H1 (cell line): ENCODE results near the gene CD59. TPM values are rescaled to one million over a fixed set of nuclear protein-coding genes. Genes with fewer than 3 reads are reported as not detected.

ENCODE experiments used
- CTCF ChIA-PET: fragments of 300-600 bp; sonication (Branson Sonifier 250); formaldehyde crosslinking; loops from one replicate; lab custom pipeline; 2021; ENCODE audit not compliant: partially characterized antibody; lab: Charles Lee
- POLR2A ChIA-PET: fragments of 300-600 bp; sonication (Branson Sonifier 250); formaldehyde crosslinking; loops from one replicate; lab custom pipeline; 2021; ENCODE audit warnings: inconsistent platforms; ENCODE audit not compliant: partially characterized antibody; lab: Charles Lee
- DNase-seq, 2 experiments: peaks; one replicate each; pipeline versions ENCODE4 v3.0.0 to v3.0.0-alpha.2; 2010 to 2022; ENCODE audit warnings: low spot score in 2 of 2, low read depth in 1 of 2, mixed read lengths in 1 of 2
- FAIRE-seq: peaks from 2 replicates; lab custom pipeline; 2011; peaks lifted over from hg19 to GRCh38; lab: Jason Lieb, UNC
- H2AFZ ChIP-seq: 2 replicates; pipeline ENCODE4 v1.8.1; 2012; ENCODE audit warnings: low read length, inconsistent platforms
- H2AK5ac ChIP-seq: 2 replicates; pipeline ENCODE4 v1.6.1; 2013; ENCODE audit warnings: low read depth, low read length
- H2BK120ac ChIP-seq: replicated peaks from 2 replicates; pipeline ENCODE3; 2013; ENCODE audit warnings: low read depth, low read length, inconsistent platforms
- H2BK12ac ChIP-seq: 2 replicates; pipeline ENCODE4 v1.6.1; 2013; ENCODE audit warnings: low read depth, low read length
- H2BK15ac ChIP-seq: 2 replicates; pipeline ENCODE4 v1.6.1; 2013; ENCODE audit warnings: low read length
- H2BK20ac ChIP-seq: 2 replicates; pipeline ENCODE4 v1.6.1; 2013; ENCODE audit warnings: low read length
- H2BK5ac ChIP-seq: 2 replicates; pipeline ENCODE4 v1.6.1; 2013; ENCODE audit warnings: low read depth, low read length
- H3K14ac ChIP-seq: 2 replicates; pipeline ENCODE4 v1.6.1; 2013; ENCODE audit warnings: inconsistent platforms; ENCODE audit not compliant: insufficient read length
- H3K18ac ChIP-seq: 2 replicates; pipeline ENCODE4 v1.6.1; 2013; ENCODE audit warnings: low read length; ENCODE audit errors: extremely low read depth
- H3K23ac ChIP-seq: 2 replicates; pipeline ENCODE4 v1.6.1; 2013; ENCODE audit warnings: inconsistent platforms; ENCODE audit not compliant: insufficient read length
- H3K23me2 ChIP-seq: 2 replicates; pipeline ENCODE4 v1.6.1; 2013; ENCODE audit warnings: low read depth, low read length
- H3K27ac ChIP-seq: 2 replicates; pipeline ENCODE4 v1.6.1; 2011; ENCODE audit warnings: low read depth, low read length, inconsistent platforms
- H3K27me3 ChIP-seq, 4 experiments: replicated peaks in 1 of 4; 1 replicate in 1 of 4; 2 replicates in 3 of 4; pipeline versions ENCODE4 v1.6.1 to v1.8.1; 2011 to 2013; ENCODE audit warnings: low read length in 3 of 4, mild to moderate bottlenecking in 3 of 4, inconsistent platforms in 2 of 4, mixed read lengths in 2 of 4, moderate library complexity in 1 of 4; ENCODE audit not compliant: control insufficient read depth in 3 of 4, insufficient read depth in 3 of 4; ENCODE audit errors: extremely low read depth in 1 of 4
- H3K36me3 ChIP-seq, 4 experiments: 2 replicates each; pipeline versions ENCODE4 v1.6.1 to v1.8.1; 2011 to 2013; ENCODE audit warnings: mild to moderate bottlenecking in 4 of 4, low read length in 3 of 4, moderate library complexity in 2 of 4, control low read depth in 1 of 4, inconsistent platforms in 1 of 4; ENCODE audit not compliant: insufficient read depth in 4 of 4, control insufficient read depth in 2 of 4
- H3K4ac ChIP-seq: replicated peaks from 2 replicates; pipeline ENCODE3; 2013; ENCODE audit warnings: low read length, low read depth, mixed read lengths, inconsistent platforms; ENCODE audit not compliant: insufficient read length
- H3K4me1 ChIP-seq, 4 experiments: replicated peaks in 1 of 4; 1 replicate in 1 of 4; 2 replicates in 3 of 4; pipeline versions ENCODE4 v1.6.1 to v1.8.1; 2011 to 2013; ENCODE audit warnings: low read length in 3 of 4, inconsistent platforms in 2 of 4, mixed read lengths in 1 of 4; ENCODE audit not compliant: insufficient read depth in 4 of 4, control insufficient read depth in 3 of 4
- H3K4me2 ChIP-seq, 2 experiments: 2 replicates each; pipeline versions ENCODE4 v1.6.1 to v1.8.1; 2011 to 2013; ENCODE audit warnings: low read depth in 2 of 2, low read length in 2 of 2, control low read depth in 1 of 2, inconsistent platforms in 1 of 2, mild to moderate bottlenecking in 1 of 2; ENCODE audit not compliant: insufficient read depth in 1 of 2
- H3K4me3 ChIP-seq, 4 experiments: fragments of 200-600, 300-600 bp in 1 of 4; sonication (generic), shearing (Covaris generic), sonication (Bioruptor Twin) in 1 of 4; 2 replicates each; pipeline versions ENCODE4 v1.5.1 to v1.8.1; 2011 to 2016; ENCODE audit warnings: low read length in 4 of 4, low read depth in 3 of 4, control low read depth in 2 of 4, inconsistent platforms in 2 of 4, mild to moderate bottlenecking in 2 of 4, mixed read lengths in 1 of 4, moderate library complexity in 1 of 4; ENCODE audit not compliant: insufficient read depth in 2 of 4; ENCODE audit errors: extremely low read depth in 1 of 4
- H3K56ac ChIP-seq: replicated peaks from 2 replicates; pipeline ENCODE3; 2013; ENCODE audit warnings: low read depth, mild to moderate bottlenecking, mixed read lengths, low read length, inconsistent platforms; ENCODE audit not compliant: insufficient read length
- H3K79me1 ChIP-seq: 2 replicates; pipeline ENCODE4 v1.6.1; 2013; ENCODE audit warnings: low read depth, low read length, control low read depth
- H3K79me2 ChIP-seq, 2 experiments: 2 replicates each; pipeline versions ENCODE4 v1.6.1 to v1.8.1; 2012 to 2013; ENCODE audit warnings: low read length in 2 of 2, mild to moderate bottlenecking in 2 of 2, inconsistent platforms in 1 of 2; ENCODE audit not compliant: insufficient read depth in 2 of 2, control insufficient read depth in 1 of 2
- H3K9ac ChIP-seq, 4 experiments: replicated peaks in 1 of 4; 1 replicate in 1 of 4; 2 replicates in 3 of 4; pipeline versions ENCODE4 v1.6.1 to v1.8.1; 2011 to 2013; ENCODE audit warnings: low read depth in 3 of 4, low read length in 3 of 4, control low read depth in 2 of 4, mild to moderate bottlenecking in 2 of 4, moderate library complexity in 2 of 4, inconsistent platforms in 1 of 4; ENCODE audit errors: extremely low read depth in 1 of 4
- H3K9me3 ChIP-seq, 2 experiments: 2 replicates each; pipeline versions ENCODE4 v1.6.1 to v1.8.1; 2012 to 2013; ENCODE audit warnings: mild to moderate bottlenecking in 2 of 2, moderate library complexity in 2 of 2, control low read depth in 1 of 2, inconsistent platforms in 1 of 2, low read depth in 1 of 2, low read length in 1 of 2, mixed read lengths in 1 of 2; ENCODE audit not compliant: insufficient read depth in 2 of 2
- H4K20me1 ChIP-seq, 2 experiments: replicated peaks in 1 of 2; 2 replicates each; pipeline versions ENCODE3 to v1.8.1; 2011 to 2013; ENCODE audit warnings: inconsistent platforms in 2 of 2, low read length in 2 of 2, mild to moderate bottlenecking in 1 of 2; ENCODE audit not compliant: insufficient read depth in 2 of 2, control insufficient read depth in 1 of 2
- H4K5ac ChIP-seq: 2 replicates; pipeline ENCODE4 v1.6.1; 2013; ENCODE audit warnings: low read length, low read depth, mixed read lengths, inconsistent platforms; ENCODE audit not compliant: insufficient read length
- H4K8ac ChIP-seq: 2 replicates; pipeline ENCODE4 v1.8.0; 2013; ENCODE audit warnings: mild to moderate bottlenecking, moderate library complexity, low read length, inconsistent platforms; ENCODE audit not compliant: insufficient read depth; ENCODE audit errors: extremely low read depth
- H4K91ac ChIP-seq: replicated peaks from 2 replicates; pipeline ENCODE3; 2013; ENCODE audit warnings: low read length, mixed read lengths, inconsistent platforms; ENCODE audit not compliant: insufficient read length
- HDAC6 ChIP-seq: IDR thresholded peaks from one replicate; pipeline ENCODE4 v1.7.1; 2012; ENCODE audit warnings: low read depth, mild to moderate bottlenecking, inconsistent platforms, low read length, moderate library complexity
- NANOG ChIP-seq: IDR thresholded peaks from 2 replicates; pipeline ENCODE4 v1.6.1; 2011; ENCODE audit warnings: low read length, low read depth, mild to moderate bottlenecking, inconsistent platforms; ENCODE audit not compliant: insufficient read depth, poor library complexity, severe bottlenecking
- PHF8 ChIP-seq: fragments of 200-600 bp; sonication (generic); conservative IDR thresholded peaks from 2 replicates; pipeline ENCODE4 v1.7.1; 2012; ENCODE audit warnings: low read depth, mild to moderate bottlenecking, inconsistent platforms, low read length, moderate library complexity
- POLR2A ChIP-seq, 2 experiments: IDR thresholded peaks; 1 replicate in 1 of 2; 2 replicates in 1 of 2; pipeline ENCODE4 v1.6.1; 2011; ENCODE audit warnings: low read depth in 2 of 2, low read length in 2 of 2, mild to moderate bottlenecking in 2 of 2; ENCODE audit errors: control extremely low read depth in 1 of 2
- SAP30 ChIP-seq: fragments of 300-600 bp; sonication (generic); IDR thresholded peaks from 2 replicates; pipeline ENCODE4 v1.7.1; 2012; ENCODE audit warnings: low read length, moderate library complexity, mild to moderate bottlenecking, inconsistent platforms; ENCODE audit not compliant: insufficient read depth, insufficient replicate concordance
- SIX5 ChIP-seq: IDR thresholded peaks from 2 replicates; pipeline ENCODE4 v1.6.1; 2011; ENCODE audit warnings: mild to moderate bottlenecking, low read depth, low read length
- SP1 ChIP-seq: IDR thresholded peaks from 2 replicates; pipeline ENCODE4 v1.6.1; 2011; ENCODE audit warnings: low read depth, low read length
- SUZ12 ChIP-seq: fragments of 200-600 bp; sonication (generic); IDR thresholded peaks from 2 replicates; pipeline ENCODE4 v1.6.1; 2012; ENCODE audit warnings: mild to moderate bottlenecking, inconsistent platforms, low read length, moderate library complexity, mixed read lengths
- WGBS, 2 experiments: shearing (Covaris generic) in 1 of 2; methylation state at CpG; one replicate each; pipeline versions ENCODE4 v1.1.6 to v1.1.7; 2013 to 2015; ENCODE audit warnings: low lambda C conversion rate in 2 of 2, mixed read lengths in 2 of 2, inconsistent platforms in 1 of 2, low coverage in 1 of 2, missing lambda C conversion rate in 1 of 2; ENCODE audit not compliant: insufficient replicate concordance in 2 of 2, insufficient coverage in 1 of 2, insufficient read length in 1 of 2; ENCODE audit errors: extremely low coverage in 1 of 2, missing lambda C conversion rate in 1 of 2; 5-methylcytosine and 5-hydroxymethylcytosine counted together
- polyA plus RNA-seq, 7 experiments: library from polyadenylated mRNA; depleted of rRNA in 3 of 7; stranded (reverse) in 5 of 7; unstranded in 2 of 7; fragments of >200 nt in 5 of 7; fragments of 200-250 nt in 2 of 7; gene quantifications; 1 replicate in 5 of 7; 2 replicates in 1 of 7; 4 replicates in 1 of 7; pipeline versions ENCODE4 v1.2.1 to v1.2.3, GENCODE V29; 2011 to 2013; ENCODE audit warnings: missing spikeins in 2 of 7, mixed read lengths in 2 of 7
- total RNA-seq: library from RNA; stranded (reverse); fragmentation: NEBNext Ultra II Directional; extraction: Animal tissue kit (Norgen Biotek cat#: 25700); gene quantifications from 2 replicates; pipeline ENCODE4 v1.2.1, GENCODE V29; 2021

The CD59 gene
- total and polyA plus RNA-seq, 2 of the 8 experiments (the other 6 are each of a cell fraction or from before 2014, with no cell fraction given) = 63.1 to 90.3 TPM

DNA sequence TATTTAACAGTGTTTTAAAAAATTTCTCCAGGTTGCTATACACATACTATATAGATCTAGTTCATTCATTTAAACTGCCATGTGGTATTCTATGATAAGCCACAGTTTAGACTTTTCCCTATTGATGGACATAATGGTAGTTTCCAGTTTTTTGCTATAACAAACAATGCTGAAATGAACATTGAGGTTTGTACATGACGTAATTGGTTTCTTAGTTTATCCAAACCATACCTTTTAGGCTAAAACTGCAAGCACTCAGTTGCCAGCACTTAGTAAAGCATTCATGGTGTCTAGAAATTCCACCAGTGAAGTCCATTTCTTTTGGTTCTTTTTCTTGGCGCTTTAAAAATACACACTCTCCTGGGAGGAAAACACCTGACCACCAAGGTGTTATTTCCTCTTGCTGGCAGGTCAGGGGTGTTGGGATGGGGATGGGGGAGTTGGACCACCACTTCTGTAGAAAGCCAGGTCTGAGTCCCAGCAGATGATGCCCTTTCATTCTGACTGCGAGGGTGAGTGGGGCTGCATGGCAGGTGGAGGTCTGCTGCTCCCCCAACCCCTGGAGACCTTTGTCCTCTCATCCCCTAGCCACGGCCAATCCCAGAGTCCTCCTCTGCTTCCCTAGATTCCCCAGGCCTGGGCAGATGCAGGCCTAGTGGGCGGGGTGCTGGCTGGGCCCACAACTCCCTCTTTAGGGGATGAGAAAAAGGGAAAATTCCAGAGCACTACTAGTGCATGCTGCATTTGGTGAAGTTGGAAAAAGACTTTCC, 76.7 kb downstream of the CD59 start:
- H3K27ac ChIP-seq = no peak overlapping the region
- H4K8ac ChIP-seq = no peak overlapping the region
- no peak overlapping the region for H2BK20ac ChIP-seq
- no peak for TF ChIP-seq HDAC6
- no peak for TF ChIP-seq PHF8
- TF ChIP-seq SIX5 = no peak
- TF ChIP-seq NANOG = no peak
- no peak for TF ChIP-seq POLR2A (IDR thresholded peaks at IDR 0.05; ENCODE audit: control extremely low read depth in 1 of 2, low read depth in 2 of 2, low read length in 2 of 2)
- TF ChIP-seq SUZ12 = no peak
- no peak for TF ChIP-seq SAP30
- TF ChIP-seq SP1 = no peak
- H3K4ac ChIP-seq = no peak overlapping the region
- H4K20me1 ChIP-seq = no peaks in the 10 kb centered on the region
- H2BK12ac ChIP-seq = no peak overlapping the region
- H4K5ac ChIP-seq = no peak overlapping the region
- H3K4me3 ChIP-seq = no peak overlapping the region
- H3K23me2 ChIP-seq = no peaks in the 10 kb centered on the region
- H3K79me2 ChIP-seq = no peaks in the 10 kb centered on the region
- H3K9me3 ChIP-seq = no peaks in the 10 kb centered on the region
- H3K36me3 ChIP-seq = no peaks in the 10 kb centered on the region; a peak in 1 of 8 replicates
- ChIA-PET POLR2A (no interaction called here), CTCF (interaction anchor here (0.8 to 2.0 kb wide), 4 partner anchors 9 to 300 kb away, joined by 3 to 8 read pairs (median 3); no protein-coding TSS in a partner anchor)
- H3K79me1 ChIP-seq = no peaks in the 10 kb centered on the region
- no peak overlapping the region for H3K18ac ChIP-seq
- no peak overlapping the region for H2BK5ac ChIP-seq
- no peak overlapping the region for H2BK15ac ChIP-seq
- H3K27me3 ChIP-seq = no peaks in the 10 kb centered on the region
- no peak overlapping the region for H3K14ac ChIP-seq
- no peak overlapping the region for H2AK5ac ChIP-seq
- FAIRE-seq = no peak
- no peak overlapping the region for H3K23ac ChIP-seq
- H2AFZ ChIP-seq = no peak overlapping the region
- H3K56ac ChIP-seq = no peak overlapping the region
- no peak overlapping the region for H2BK120ac ChIP-seq
- H3K4me1 ChIP-seq = no peaks in the 10 kb centered on the region; a peak in 2 of 7 replicates
- H3K9ac ChIP-seq = no peak overlapping the region
- no peak overlapping the region for H3K4me2 ChIP-seq
- no peak overlapping the region for H4K91ac ChIP-seq
- 86% methylated on average over 4 of the region's 5 CpGs; no CpG with 5 or more reads in 1 of the 2 experiments for WGBS, 2 experiments
- no peak for DNase-seq
